ENCODE data around the gene EFHD2. TPM values are rescaled to one million over a fixed set of nuclear protein-coding genes. Genes with fewer than 3 reads are reported as not detected.
"Not testable (repeated sequence)": the region's sequence is repeated elsewhere in the genome, so short reads cannot be mapped to it uniquely, and the experiment has no call there.

EFHD2 gene
- total RNA-seq, 3 donors from 2014 or later (not counting 1 experiment from before 2014, with no cell fraction given): 804 to 952 (median 855) TPM

DNA sequence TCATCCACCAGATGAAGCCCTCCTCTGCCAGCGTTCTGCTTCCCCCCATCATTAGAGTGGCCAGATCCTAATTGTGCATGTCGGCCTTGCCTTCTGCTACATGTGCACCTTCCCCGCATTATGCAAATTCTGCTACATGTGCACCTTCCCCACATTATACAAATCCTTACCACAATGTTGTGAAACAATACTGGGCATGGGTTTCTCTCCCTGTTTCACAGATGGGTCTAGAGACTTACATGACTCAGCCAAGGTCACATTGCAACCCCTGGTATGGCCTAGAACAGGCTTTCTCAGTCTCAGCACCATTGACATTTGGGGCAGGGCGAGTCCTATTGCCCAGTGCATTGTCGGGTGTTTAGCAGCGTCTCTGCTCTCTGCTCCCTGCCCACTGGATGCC is 45.8 kb downstream of the EFHD2 start:
- Histone ChIP-seq H3K27me3 (ENCODE audit: control insufficient read depth, insufficient read depth, low read length) (no peaks in the 10 kb centered on the region), H3K36me3 (ENCODE audit: control insufficient read depth, insufficient read depth, low read length) (no peaks in the 10 kb centered on the region), H3K9me3 (ENCODE audit: control insufficient read depth, insufficient read depth, low read length) (no peaks in the 10 kb centered on the region), H3K27ac (ENCODE audit: low read length) (no peak overlapping the region), H3K4me3 (ENCODE audit: low read length) (no peak overlapping the region), H3K4me1 (ENCODE audit: control insufficient read depth, insufficient read depth, low read length) (no peaks in the 10 kb centered on the region)
- Mint-ChIP-seq H3K4me3 (no peak overlapping the region), H3K36me3 (no peaks in the 10 kb centered on the region), H3K27me3 (ENCODE audit: low read depth in 2 of 2) (peaks cover 0 to 4% of the 10 kb centered on the region in 2 donors), H3K27ac (no peak overlapping the region), H3K4me1 (no peaks in the 10 kb centered on the region), H3K9me3 (no peaks in the 10 kb centered on the region)
- DNase-seq: no peak
- 87% methylated on average over 6 of the region's 6 CpGs for WGBS (ENCODE audit: insufficient coverage)
- TF ChIP-seq, protein P1, sequence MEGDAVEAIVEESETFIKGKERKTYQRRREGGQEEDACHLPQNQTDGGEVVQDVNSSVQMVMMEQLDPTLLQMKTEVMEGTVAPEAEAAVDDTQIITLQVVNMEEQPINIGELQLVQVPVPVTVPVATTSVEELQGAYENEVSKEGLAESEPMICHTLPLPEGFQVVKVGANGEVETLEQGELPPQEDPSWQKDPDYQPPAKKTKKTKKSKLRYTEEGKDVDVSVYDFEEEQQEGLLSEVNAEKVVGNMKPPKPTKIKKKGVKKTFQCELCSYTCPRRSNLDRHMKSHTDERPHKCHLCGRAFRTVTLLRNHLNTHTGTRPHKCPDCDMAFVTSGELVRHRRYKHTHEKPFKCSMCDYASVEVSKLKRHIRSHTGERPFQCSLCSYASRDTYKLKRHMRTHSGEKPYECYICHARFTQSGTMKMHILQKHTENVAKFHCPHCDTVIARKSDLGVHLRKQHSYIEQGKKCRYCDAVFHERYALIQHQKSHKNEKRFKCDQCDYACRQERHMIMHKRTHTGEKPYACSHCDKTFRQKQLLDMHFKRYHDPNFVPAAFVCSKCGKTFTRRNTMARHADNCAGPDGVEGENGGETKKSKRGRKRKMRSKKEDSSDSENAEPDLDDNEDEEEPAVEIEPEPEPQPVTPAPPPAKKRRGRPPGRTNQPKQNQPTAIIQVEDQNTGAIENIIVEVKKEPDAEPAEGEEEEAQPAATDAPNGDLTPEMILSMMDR (IDR thresholded peaks at IDR 0.05): no peak
- no peak for ATAC-seq
- intact Hi-C loops (cut with micrococcal nuclease): no loop called here

- no peak for DNase-seq
- Histone ChIP-seq H3K9me3 (ENCODE audit: control insufficient read depth, insufficient read depth, low read length) (no peaks in the 10 kb centered on the region), H3K27me3 (ENCODE audit: control insufficient read depth, insufficient read depth, low read length) (no peaks in the 10 kb centered on the region), H3K4me3 (ENCODE audit: low read length) (no peak within 1 kb of the TSS), H3K4me1 (ENCODE audit: control insufficient read depth, insufficient read depth, low read length) (no peaks in the 10 kb centered on the region), H3K36me3 (ENCODE audit: control insufficient read depth, insufficient read depth, low read length) (no peaks in the 10 kb centered on the region), H3K27ac (ENCODE audit: low read length) (no peak within 1 kb of the TSS)
- intact Hi-C loops (cut with micrococcal nuclease): no loop called here
- H3K27ac Mint-ChIP-seq: no peak within 1 kb of the TSS
- H3K9me3 Mint-ChIP-seq: no peaks in the 10 kb centered on the region
- no peaks in the 10 kb centered on the region for H3K4me1 Mint-ChIP-seq
- H3K4me3 Mint-ChIP-seq: no peak within 1 kb of the TSS
- WGBS (ENCODE audit: insufficient coverage): 90% methylated on average over 5 of the region's 8 CpGs
- H3K36me3 Mint-ChIP-seq: no peaks in the 10 kb centered on the region
- no peak for ATAC-seq
- TF ChIP-seq, protein P1 (IDR thresholded peaks at IDR 0.05): no peak
- peaks cover 0 to 4% of the 10 kb centered on the region in 2 donors for H3K27me3 Mint-ChIP-seq (ENCODE audit: low read depth in 2 of 2)
Measured at GRCh38 chr1:15456313-15456954, 46.7 kb downstream of the EFHD2 start, which contains the start of gene CELA2A. Gene CELA2A, plus strand, starts transcription at chr1:15456732. Its CDS starts 22 bp downstream, at chr1:15456754.

- Histone ChIP-seq H3K27me3 (ENCODE audit: control insufficient read depth, insufficient read depth, low read length) (no peaks in the 10 kb centered on the region), H3K27ac (ENCODE audit: low read length) (no peak overlapping the region), H3K4me1 (ENCODE audit: control insufficient read depth, insufficient read depth, low read length) (no peaks in the 10 kb centered on the region), H3K9me3 (ENCODE audit: control insufficient read depth, insufficient read depth, low read length) (no peaks in the 10 kb centered on the region), H3K36me3 (ENCODE audit: control insufficient read depth, insufficient read depth, low read length) (no peaks in the 10 kb centered on the region), H3K4me3 (ENCODE audit: low read length) (no peak overlapping the region)
- no peaks in the 10 kb centered on the region for H3K9me3 Mint-ChIP-seq
- intact Hi-C loops (cut with micrococcal nuclease): no loop called here
- H3K4me1 Mint-ChIP-seq: no peaks in the 10 kb centered on the region
- no peak for DNase-seq
- H3K27me3 Mint-ChIP-seq (ENCODE audit: low read depth in 2 of 2): peaks cover 0 to 4% of the 10 kb centered on the region in 2 donors
- no peak overlapping the region for H3K27ac Mint-ChIP-seq
- no peak for ATAC-seq
- H3K36me3 Mint-ChIP-seq: no peaks in the 10 kb centered on the region
- no peak overlapping the region for H3K4me3 Mint-ChIP-seq
- 88% methylated on average over 1 of the region's 2 CpGs for WGBS (ENCODE audit: insufficient coverage)
- TF ChIP-seq, protein P1 (IDR thresholded peaks at IDR 0.05): no peak
Measured at GRCh38 chr1:15457585-15457984, 47.9 kb downstream of the EFHD2 start.

DNA sequence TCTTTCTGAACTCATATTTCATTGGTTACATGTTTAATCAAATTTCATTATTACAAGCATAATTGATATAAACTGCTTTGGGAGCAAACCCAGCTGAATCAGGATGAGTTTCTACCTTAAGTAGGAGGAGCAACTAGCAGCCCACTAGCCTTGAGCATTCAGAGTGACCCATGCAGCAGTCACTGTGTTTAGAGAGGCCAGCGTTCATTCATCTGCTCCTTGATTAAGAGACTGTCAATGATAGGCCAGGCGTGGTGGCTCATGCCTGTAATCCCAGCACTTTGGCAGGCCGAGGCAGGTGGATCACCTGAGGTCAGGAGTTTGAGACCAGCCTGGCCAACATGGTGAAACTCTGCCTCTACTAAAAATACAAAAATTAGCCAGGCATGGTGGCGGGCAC is 48.7 kb downstream of the EFHD2 start:
- H3K9me3 ChIP-seq (ENCODE audit: control insufficient read depth, insufficient read depth, low read length); H3K27ac Mint-ChIP-seq; H3K4me1 ChIP-seq (ENCODE audit: control insufficient read depth, insufficient read depth, low read length); H3K4me3 ChIP-seq (ENCODE audit: low read length); intact Hi-C loops (cut with micrococcal nuclease); H3K36me3 Mint-ChIP-seq; H3K27me3 ChIP-seq (ENCODE audit: control insufficient read depth, insufficient read depth, low read length); H3K27me3 Mint-ChIP-seq (ENCODE audit: low read depth in 2 of 2); H3K36me3 ChIP-seq (ENCODE audit: control insufficient read depth, insufficient read depth, low read length); H3K9me3 Mint-ChIP-seq; H3K27ac ChIP-seq (ENCODE audit: low read length); H3K4me1 Mint-ChIP-seq; H3K4me3 Mint-ChIP-seq; DNase-seq; ATAC-seq: not testable (repeated sequence)
- WGBS (ENCODE audit: insufficient coverage): 93% methylated on average over 4 of the region's 4 CpGs
